Activated CD4-positive, alpha-beta T cell treated with anti-CD3 and anti-CD28 coated beads, Interleukin-2, amount 50 U/mL, for 1 hour (primary cell): ENCODE measurements around the gene CAPN15.
"Not testable (repeated sequence)": the region's sequence is repeated elsewhere in the genome, so short reads cannot be mapped to it uniquely, and the experiment has no call there.

Experiments
- DNase-seq: peaks from one replicate; pipeline ENCODE4 v3.0.0-alpha.2; 2020

Gene CAPN15

GRCh38 chr16:507527-507926 lies 20.0 kb upstream of the CAPN15 start:
- not testable (repeated sequence) for DNase-seq

- no peak for DNase-seq
These were observed 19.5 kb upstream of the CAPN15 start for GRCh38 chr16:507996-508395.

- no peak for DNase-seq
These were observed 18.4 kb upstream of the CAPN15 start for GRCh38 chr16:508884-509736.

GRCh38 chr16:510066-510825 lies 17.3 kb upstream of the CAPN15 start:
- DNase-seq: no peak

DNA sequence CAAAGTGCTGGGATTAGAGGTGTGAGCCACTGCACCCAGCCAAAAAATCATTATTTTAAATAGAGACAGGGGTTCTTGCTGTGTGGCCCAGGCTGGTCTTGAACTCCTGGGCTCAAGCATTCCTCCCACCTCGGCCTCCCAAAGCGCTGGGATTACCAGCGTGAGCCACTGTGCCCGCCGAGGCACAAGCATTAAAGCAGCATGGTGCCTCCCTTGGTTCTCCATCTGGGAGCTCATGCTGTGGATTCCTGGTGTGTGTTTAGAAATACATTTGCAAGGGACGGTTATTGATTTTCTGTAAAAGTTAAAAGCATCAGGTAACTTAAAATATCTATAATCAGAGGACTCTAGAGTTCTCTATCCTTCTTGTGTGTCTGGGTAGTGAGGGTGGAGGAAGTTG lies 14.7 kb upstream of the CAPN15 start:
- no peak for DNase-seq

DNA sequence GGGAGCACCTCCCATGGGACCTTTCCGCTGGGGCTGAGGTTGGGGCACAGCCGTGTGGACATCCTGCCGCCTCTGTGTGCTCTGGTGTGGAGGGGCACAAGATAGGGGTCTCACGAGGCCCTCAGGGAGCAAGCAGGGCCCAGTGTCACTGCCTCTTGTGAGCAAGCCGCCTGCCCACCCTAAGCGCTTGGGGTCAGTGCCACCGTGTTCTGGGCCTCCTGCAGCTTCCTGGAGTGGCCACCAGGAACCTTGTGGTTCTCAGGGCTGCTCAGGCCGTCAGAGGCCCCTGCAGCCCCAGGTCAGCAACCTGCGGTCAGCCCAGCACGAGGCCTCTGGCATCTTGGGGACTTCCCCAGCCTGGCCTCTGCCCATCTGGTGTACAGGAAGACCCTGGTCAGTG lies 13.6 kb upstream of the CAPN15 start:
- DNase-seq: no peak

DNA sequence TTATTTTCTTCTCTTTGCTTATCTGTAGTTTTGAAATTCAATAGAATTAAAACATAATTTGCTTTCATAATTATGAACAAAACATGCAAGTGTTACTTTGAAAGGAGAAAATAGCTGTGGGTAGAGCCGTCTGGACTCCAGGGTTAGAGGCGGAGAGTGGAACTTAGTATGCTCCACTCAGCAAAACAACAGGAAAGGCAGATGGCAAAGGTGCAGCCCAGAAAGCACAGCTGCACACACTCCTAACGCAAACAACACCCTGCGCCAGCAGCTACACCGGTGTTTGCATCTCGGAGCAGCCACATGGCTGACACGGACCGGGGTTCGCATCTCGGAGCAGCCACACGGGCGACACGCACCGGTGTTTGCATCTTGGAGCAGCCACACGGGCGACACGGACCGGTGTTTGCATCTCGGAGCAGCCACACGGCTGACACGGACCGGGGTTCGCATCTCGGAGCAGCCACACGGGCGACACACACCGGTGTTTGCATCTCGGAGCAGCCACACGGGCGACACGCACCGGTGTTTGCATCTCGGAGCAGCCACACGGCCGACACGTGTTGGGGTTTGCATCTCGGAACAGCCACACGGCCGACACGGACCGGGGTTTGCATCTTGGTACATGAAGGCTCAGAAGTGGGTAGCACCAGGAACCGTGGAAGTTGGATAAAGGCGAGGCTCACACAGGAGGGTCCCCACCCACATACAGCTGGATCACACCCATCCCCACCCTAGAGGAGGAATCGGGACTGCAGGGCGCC lies 12.2 kb upstream of the CAPN15 start:
- DNase-seq: no peak

DNA sequence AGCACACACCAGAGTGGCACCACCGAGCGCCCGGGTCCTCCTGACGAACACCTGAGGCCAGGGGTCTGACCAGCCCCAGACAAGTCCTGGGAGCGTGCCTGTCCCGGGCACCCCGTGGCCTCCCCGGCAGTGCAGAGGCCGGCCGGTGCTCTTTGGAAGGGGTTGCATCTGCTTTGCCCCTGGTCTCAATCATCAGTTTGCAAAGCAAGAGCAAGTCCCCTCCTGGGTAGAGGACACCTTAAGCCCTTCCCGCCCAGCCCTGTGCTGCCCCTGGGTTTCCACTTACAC lies 11.6 kb upstream of the CAPN15 start:
- no peak for DNase-seq

DNA sequence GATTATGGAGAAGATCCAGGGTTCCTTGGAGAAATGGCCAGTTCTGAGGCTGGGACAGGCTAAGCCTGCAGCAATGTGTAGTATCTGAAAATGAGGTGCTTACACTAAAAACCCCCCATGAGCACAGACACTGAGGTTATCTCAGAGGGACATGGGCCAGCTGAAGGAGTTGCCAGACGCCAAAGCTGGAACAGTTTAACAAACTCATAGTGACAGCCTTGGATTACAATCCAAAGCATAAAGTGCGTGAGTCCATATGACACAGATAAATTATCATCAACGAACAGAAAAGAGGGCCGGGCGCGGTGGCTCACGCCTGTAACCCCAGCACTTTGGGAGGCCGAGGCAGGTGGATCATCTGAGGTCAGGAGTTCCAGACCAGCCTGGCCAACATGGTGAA lies 11.2 kb upstream of the CAPN15 start:
- no peak for DNase-seq

- no peak for DNase-seq
These were observed 8.7 kb upstream of the CAPN15 start for GRCh38 chr16:518858-519257.

DNA sequence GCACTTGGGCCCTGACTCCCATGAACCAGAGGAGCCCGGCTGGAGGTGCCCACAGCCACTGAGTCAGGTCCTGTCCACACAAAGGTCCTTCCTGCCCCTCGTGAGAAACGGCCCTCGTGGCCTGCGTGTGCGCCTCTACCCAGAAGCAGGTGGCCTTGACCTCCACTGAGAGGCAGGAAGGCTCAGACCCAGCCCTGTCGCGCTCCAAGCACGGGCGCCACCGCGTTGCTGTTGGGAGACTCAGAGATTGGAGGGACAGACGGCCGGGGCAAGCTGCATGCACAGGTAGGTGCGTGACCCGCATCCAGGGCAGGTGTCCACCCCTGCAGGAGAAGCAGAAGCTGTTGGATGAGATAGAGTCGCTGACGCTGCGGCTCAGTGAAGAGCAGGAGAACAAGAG lies 8.1 kb upstream of the CAPN15 start:
- DNase-seq: no peak

GRCh38 chr16:519841-520687 lies 7.4 kb upstream of the CAPN15 start:
- no peak for DNase-seq

- no peak for DNase-seq
These were observed 6.7 kb upstream of the CAPN15 start for GRCh38 chr16:520847-521246.

DNA sequence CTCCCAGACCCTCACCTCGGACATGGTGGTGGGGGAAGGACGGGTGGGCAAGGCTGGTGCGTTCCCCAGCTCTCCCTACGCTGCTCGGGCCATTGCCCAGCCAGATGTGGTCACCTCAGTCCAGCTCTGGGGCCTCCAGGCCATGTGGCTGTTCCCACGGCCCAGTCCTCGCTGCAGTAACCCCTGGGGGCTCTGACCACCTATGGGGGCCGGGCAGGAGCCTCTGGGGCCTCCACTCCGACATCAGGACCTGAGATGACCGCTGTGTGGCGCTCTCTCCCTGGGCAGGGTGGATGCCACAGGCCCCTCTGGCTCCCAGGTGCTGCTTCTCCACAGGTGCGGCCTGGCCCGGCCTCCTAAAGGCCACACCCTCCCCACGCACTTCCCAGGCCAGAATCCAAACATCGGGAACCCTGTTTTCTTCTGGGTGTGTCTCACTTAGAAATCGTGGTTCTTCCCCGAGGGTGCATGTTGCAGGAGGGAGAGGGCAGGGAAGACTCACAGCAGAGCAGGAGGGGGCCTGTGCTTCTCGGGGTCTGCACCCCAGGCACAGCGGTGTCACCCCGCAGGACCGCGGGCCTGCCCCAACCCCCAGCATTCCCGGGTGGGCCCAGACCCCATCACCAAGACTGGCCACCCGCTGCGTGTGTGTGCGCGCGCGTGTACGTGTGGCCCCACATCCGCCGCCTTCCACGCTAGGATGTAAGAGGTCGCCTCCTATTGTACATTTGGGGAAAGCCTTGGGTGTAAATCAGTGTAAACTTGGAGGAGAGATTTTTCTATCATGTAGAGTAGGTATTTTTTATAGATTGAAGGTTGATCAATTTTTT lies 5.9 kb upstream of the CAPN15 start:
- DNase-seq: no peak

DNA sequence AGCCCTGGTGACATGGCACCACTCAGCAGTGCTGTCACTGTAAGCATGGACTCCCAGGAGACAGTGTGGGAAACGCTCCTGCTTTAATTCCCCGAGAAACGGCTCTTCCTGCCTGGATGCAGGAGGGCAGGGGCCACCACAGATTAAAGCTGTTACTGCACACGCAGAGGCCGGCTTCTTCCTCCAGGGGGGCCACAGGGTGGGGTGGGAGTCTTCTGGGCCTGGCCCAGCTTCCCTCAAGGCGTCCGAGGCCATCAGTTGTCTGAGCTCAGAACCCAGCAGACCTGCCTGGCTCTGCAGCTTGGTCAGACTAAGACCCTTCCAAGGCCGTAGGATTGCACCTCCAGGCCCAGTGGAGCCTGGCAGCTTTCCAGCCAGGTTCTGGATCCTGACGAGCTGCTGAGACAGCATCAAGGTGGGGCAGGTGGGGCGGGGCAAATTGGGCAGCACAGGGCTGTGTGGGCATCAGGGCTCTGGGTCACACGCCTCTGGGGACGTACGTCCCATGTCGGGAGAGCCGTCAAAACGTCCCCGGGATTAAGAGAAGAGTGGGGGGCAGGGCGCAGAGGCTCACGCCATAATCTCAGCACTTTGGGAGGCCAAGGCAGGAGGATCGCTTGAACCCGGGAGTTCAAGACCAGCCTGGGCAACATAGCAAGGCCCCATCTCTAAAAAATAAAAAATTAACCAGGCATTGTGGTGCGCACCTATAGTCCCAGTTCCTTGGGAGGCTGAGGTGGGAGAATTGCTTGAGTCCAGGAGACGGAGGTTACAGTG lies 5.0 kb upstream of the CAPN15 start:
- DNase-seq: no peak

- DNase-seq: no peak
These were observed 4.3 kb upstream of the CAPN15 start for GRCh38 chr16:523097-523741.

- DNase-seq: no peak
These were observed 3.1 kb upstream of the CAPN15 start for GRCh38 chr16:524274-525040.

GRCh38 chr16:525123-525519 lies 2.4 kb upstream of the CAPN15 start:
- no peak for DNase-seq

DNA sequence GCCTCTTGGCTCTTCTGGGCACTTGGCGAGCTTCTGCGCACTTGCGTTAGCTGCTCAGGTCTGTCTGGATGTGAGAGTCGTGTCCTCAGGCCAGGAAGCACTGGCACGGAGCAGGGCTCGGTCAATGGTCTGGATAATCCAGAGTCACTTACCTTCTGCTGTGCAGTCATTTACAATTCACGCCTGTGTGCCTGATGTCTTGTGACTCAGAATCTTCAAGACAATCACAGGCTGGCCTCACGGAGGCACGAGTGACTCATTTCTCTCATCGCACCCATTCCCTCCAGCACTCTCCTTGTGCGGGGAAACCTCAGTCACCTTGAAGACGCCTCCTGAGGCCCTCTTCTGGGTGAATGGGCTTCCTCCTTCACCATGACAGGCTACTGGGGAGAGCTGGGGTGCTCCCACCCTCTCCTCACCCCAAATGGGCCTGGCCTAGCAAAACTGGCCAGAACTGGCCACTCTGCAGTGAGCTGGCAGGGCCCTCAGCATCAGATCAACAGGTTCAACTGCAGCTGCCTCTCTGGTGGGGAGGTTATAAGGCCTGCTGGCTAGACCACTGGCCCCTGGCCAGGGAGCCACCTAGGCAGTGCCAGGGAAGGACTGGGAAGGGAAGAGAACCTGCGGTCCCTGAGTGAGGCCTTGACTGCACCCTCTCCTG lies 1.9 kb upstream of the CAPN15 start:
- DNase-seq: peak; percentile 37
